Right ventricle myocardium inferior (tissue), 1 donor: ENCODE measurements around the gene TMSB15C. TPM values are rescaled to one million over a fixed set of nuclear protein-coding genes. Genes with fewer than 3 reads are reported as not detected.
"Not testable (repeated sequence)": the region's sequence is repeated elsewhere in the genome, so short reads cannot be mapped to it uniquely, and the experiment has no call there.

Experiments used
- ATAC-seq: fragments of 200-7000 bp; cut with Tn5 transposase; one replicate; pipeline ENCODE4 v1.9.1; 2020; ENCODE audit warnings: mild to moderate bottlenecking, moderate library complexity
- DNase-seq: peaks from one replicate; pipeline ENCODE4 v3.0.0; 2021; ENCODE audit errors: missing footprints
- intact Hi-C: fragments of 100-400 bp; cut with DNase I; formaldehyde crosslinking; loops from one replicate; pipeline ENCODE4 v1.11.0; 2022
- total RNA-seq: library from RNA; stranded (reverse); fragmentation: NEBNext Ultra II Directional; extraction: Animal tissue kit (Norgen Biotek cat#: 25700); gene quantifications from one replicate; pipeline ENCODE4 v1.2.1, GENCODE V29; 2021
- donor health status: DM: no; HTN: yes; CAD: no; lungs with severe emphysema.

Gene TMSB15C
- total RNA-seq, 1 donor from 2014 or later, result 0.19 TPM

DNA sequence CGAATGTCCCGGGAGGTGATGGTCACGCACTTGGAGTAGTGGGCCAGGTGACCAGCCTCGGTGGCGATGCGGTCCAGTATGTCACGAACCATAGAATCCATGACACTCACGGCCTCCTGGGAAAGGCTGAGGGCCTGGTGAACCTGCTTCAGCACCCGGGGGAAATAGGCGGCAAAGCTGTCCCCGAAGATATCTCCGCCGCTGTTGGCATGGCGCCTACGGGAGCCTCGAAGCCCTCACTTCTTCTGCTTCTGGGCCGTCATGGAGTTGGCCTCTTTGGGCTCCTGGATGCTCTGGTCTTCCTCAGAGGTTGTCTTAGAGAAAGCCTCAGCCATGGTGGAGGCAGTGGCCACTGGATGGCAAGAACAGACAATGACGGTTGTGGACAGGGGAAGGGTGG, 13.4 kb downstream of the TMSB15C start:
- intact Hi-C loops, ATAC-seq: not testable (repeated sequence)

DNA sequence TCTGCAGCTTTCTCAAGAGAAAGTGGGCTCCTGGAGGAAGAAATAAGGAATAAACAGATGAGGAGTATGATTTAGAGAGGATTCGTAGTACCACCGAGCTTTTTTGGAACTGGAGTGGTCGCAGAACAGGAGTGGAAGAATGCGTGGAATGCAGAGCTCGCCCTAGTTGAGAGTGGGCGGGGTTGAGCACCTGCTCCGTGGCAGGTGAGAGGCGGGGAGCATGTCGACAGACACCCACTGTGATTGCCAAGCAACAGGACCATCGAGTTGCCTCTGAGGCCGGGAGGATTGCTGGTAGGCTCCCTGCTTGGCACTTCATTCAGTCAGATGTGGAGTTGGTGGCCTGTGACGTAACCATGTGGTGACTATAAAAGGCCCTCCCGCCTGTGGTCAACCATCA, 21.1 kb downstream of the TMSB15C start:
- ATAC-seq, intact Hi-C loops, DNase-seq: not testable (repeated sequence)

More for the DNA sequence above, 13.4 kb downstream of the TMSB15C start:
- not testable (repeated sequence) for DNase-seq

DNA sequence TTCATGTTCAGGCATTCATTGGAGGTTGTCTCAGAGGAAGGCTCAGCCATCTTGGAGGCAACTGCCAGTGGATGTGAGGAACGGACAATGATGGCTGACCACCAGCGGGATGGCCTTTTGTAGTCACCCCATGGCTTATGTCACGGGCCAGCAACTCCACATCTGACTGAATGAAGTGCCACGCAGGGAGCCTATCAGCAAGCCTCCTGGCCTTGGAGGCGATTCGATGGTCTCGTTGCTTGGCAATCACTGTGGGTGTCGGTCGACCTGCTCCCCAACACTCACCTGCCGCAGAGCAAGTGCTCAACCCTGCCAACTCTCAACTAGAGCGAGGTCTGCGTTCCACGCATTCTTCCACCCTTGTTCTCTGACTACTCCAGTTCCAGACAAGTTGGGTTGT, 28.9 kb downstream of the TMSB15C start:
- no peak for DNase-seq
- no peak for ATAC-seq
- intact Hi-C loops, result no loop called here

DNA sequence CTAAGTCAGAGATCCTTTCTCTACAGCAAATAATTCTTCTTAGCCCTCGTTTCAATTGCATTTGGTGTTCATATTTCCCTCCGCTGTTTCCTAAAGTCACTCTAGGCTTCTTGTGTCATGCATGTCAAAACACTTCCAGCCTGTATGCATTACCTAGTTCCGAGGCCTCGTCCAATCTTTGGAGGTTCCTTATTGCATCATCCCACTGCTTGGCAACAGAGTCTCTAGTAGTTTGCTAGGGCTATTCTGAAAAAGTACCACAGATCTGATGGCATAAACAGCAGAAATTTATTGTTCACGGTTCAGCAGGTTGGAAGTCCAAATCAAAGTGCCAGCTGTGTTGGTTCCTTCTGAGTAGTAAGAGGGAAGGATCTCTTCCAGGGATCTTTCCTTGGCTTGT, 30.4 kb downstream of the TMSB15C start:
- no peak for ATAC-seq
- intact Hi-C loops, result no loop called here
- DNase-seq, result no peak

DNA sequence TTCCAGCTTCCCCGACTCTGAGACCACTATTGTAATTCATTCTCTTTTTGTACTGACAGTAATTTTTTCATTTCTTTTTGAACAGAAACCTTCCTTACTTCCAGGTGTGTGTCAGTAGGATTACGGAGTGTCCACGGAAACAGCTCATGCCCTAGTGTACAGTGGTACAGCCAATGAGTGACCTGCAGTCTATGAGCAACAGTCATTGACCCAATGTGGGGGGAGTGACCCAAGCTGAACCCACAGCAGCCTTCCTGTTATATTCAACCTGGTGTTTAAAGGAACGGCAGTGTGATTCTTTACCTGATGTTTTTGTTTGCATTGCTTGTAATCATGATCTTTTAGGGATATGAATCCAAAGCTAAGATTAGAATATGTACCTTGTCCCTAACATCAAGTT, 35.0 kb downstream of the TMSB15C start:
- ATAC-seq, result no peak
- DNase-seq, result no peak
- intact Hi-C loops, result no loop called here

DNA sequence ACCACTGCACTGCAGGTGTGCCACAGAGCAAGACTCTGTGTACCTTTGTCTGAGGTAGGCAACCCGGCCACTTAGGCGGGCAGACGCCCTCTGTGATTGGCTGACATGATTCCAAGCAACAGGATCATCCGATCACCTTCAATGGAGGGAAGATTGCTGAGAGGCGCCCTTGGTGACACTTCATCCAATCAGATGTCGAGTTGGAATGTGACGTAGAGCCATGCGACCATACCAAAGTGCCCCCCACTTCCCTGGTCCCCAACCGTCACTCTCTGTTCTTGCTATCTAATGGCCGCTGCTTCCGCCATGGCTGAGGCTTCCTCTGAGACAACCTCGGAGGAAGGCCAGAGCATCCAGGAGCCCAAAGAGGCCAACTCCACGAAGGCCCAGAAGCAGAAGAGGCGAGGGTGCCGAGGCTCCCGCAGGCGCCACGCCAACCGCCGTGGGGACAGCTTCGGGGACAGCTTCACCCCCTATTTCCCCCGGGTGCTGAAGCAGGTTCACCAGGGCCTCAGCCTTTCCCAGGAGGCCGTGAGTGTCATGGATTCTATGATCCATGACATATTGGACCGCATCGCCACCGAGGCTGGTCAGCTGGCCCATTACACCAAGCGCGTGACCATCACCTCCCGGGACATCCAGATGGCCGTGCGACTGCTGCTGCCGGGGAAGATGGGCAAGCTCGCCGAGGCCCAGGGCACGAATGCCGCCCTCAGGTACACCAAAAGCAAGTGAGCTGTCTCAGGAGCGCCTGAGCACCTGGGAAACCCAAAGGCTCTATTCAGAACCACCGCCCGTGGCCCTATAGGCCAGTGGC, 36.1 kb downstream of the TMSB15C start, which contains the start of gene H2BW2:
Gene H2BW2 (plus strand): TSS at position 268 of the 817 bp plus-strand sequence. CDS start 39 bp downstream, at position 307.
- DNase-seq (no peak), ATAC-seq (no peak)
- intact Hi-C loops, result no loop called here

Other genes with a start within 250 kb of the TMSB15C start
- 33.9 TPM for gene RAB9B, start 244.0 kb downstream of the TMSB15C start, total RNA-seq
- 0.27 TPM for gene TMSB15B, start 113.6 kb downstream of the TMSB15C start, total RNA-seq
- gene H2BW1, start 62.5 kb downstream of the TMSB15C start, total RNA-seq, result not detected
- not detected for gene H2BW2, start 36.3 kb downstream of the TMSB15C start, total RNA-seq
- 0.22 TPM for gene ZCCHC18, start 36.3 kb upstream of the TMSB15C start, total RNA-seq
- 11.8 TPM for gene SLC25A53, start 80.8 kb upstream of the TMSB15C start, total RNA-seq
- gene FAM199X, start 90.2 kb upstream of the TMSB15C start, total RNA-seq, result 10.7 TPM
- not detected for gene ESX1, start 178.7 kb upstream of the TMSB15C start, total RNA-seq